Psoas muscle (tissue), 8 donors: ENCODE data around the gene CAST. TPM values are rescaled to one million over a fixed set of nuclear protein-coding genes. Genes with fewer than 3 reads are reported as not detected.
A peak's percentile ranks its signal among the peaks of the same experiment; 100 is the strongest.

Experiments
- ATAC-seq, 4 donors: fragments of 200-7000 bp; cut with Tn5 transposase; one replicate each; pipeline ENCODE4 v1.9.1; 2020; ENCODE audit warnings: moderate library complexity in 3 of 4, mild to moderate bottlenecking in 2 of 4
- DNase-seq, 2 donors: peaks; one replicate each; pipeline ENCODE4 v3.0.0-alpha.2; 2020
- H3K27ac ChIP-seq: fragments of 200-600 bp; one replicate; pipeline ENCODE4 v1.8.0; 2022
- H3K27me3 ChIP-seq, 3 donors: fragments of 200-600 bp in 1 of 3; one replicate each; pipeline versions ENCODE4 v1.6.1 to v1.8.0; 2013 to 2022; ENCODE audit warnings: low read length in 2 of 3, mild to moderate bottlenecking in 2 of 3, moderate library complexity in 1 of 3; ENCODE audit not compliant: insufficient read depth in 3 of 3
- H3K36me3 ChIP-seq, 2 donors: fragments of 200-600 bp in 1 of 2; one replicate each; pipeline versions ENCODE4 v1.6.1 to v1.8.0; 2013 to 2022; ENCODE audit warnings: low read depth in 1 of 2, mild to moderate bottlenecking in 1 of 2, moderate library complexity in 1 of 2; ENCODE audit not compliant: insufficient read depth in 1 of 2
- H3K4me1 ChIP-seq: fragments of 200-600 bp; one replicate; pipeline ENCODE4 v1.8.0; 2022
- H3K4me3 ChIP-seq: fragments of 200-600 bp; one replicate; pipeline ENCODE4 v1.8.0; 2022; ENCODE audit warnings: mild to moderate bottlenecking
- H3K9me3 ChIP-seq: fragments of 200-600 bp; one replicate; pipeline ENCODE4 v1.8.0; 2022
- CTCF ChIP-seq: fragments of 200-600 bp; IDR thresholded peaks from one replicate; pipeline ENCODE4 v1.8.0; 2022; ENCODE audit warnings: antibody characterized with exemption
- WGBS, 3 donors: extraction: QIAGEN DNeasy Blood & Tissue Kit; methylation state at CpG; one replicate each; pipeline versions ENCODE4 v1.1.6 to v1.1.7; 2013; 5-methylcytosine and 5-hydroxymethylcytosine counted together
- intact Hi-C, 2 donors: fragments of 100-400 bp; cut with DNase I; formaldehyde crosslinking; loops; one replicate each; pipeline versions ENCODE4 v1.11.0 to v1.14.2; 2022
- polyA plus RNA-seq, 3 donors: library from polyadenylated mRNA; stranded (reverse); fragments of 200-250 nt; gene quantifications; one replicate each; pipeline ENCODE4 v1.2.3, GENCODE V29; 2013
- total RNA-seq, 4 donors: library from RNA; stranded (reverse); fragmentation: NEBNext Ultra II Directional in 2 of 4; extraction: Animal tissue kit (Norgen Biotek cat#: 25700) in 2 of 4; gene quantifications; one replicate each; pipeline versions ENCODE4 v1.2.1 to v1.2.4, GENCODE V29; 2021 to 2023
- donor health status: healthy with polysubstance abuse.
- donor health status: DM: no; HTN: no; CAD: no; lungs with moderate emphysema.
- donor health status: Bipolar disorder and iron deficiency.
- donor health status: healthy.
- donor health status: DM: yes; HTN: yes; CAD: no.
- donor health status: DM: no; HTN: no; CAD: no.
- donor health status: DM: no; HTN: no; CAD: no.
- donor health status: DM: yes; HTN: yes; CAD: no.

CAST gene
- total and polyA plus RNA-seq, 7 donors: 193 to 447 (median 312) TPM

GRCh38 chr5:96721351-96721977 lies 59.3 kb downstream of the CAST start:
- Histone ChIP-seq H3K9me3 (no peaks in the 10 kb centered on the region), H3K27ac (peak overlapping the region; percentile 77), H3K4me3 (no peak overlapping the region), H3K27me3 (no peaks in the 10 kb centered on the region), H3K4me1 (peaks cover 67% of the 10 kb centered on the region), H3K36me3 (peaks cover 0 to 37% of the 10 kb centered on the region in 2 donors)
- ATAC-seq (peak; percentile 87 to 96 (median 94)), DNase-seq (peak; percentile 55 to 83)
- no peak for TF ChIP-seq CTCF
- intact Hi-C loops: no loop called here

- DNase-seq (no peak), ATAC-seq (no peak)
- intact Hi-C loops: no loop called here
- TF ChIP-seq CTCF: no peak
- WGBS, 3 donors: 97 to 100% (median 99%) methylated on average over 1 of the region's 1 CpG
- no peaks in the 10 kb centered on the region for H3K9me3 ChIP-seq
- no peak overlapping the region for H3K27ac ChIP-seq
- peaks cover 7 to 75% of the 10 kb centered on the region in 2 donors for H3K36me3 ChIP-seq
- no peaks in the 10 kb centered on the region for H3K27me3 ChIP-seq
- H3K4me3 ChIP-seq: no peak overlapping the region
- peaks cover 31% of the 10 kb centered on the region for H3K4me1 ChIP-seq
Observed at GRCh38 chr5:96725257-96725656, 63.1 kb downstream of the CAST start.

- intact Hi-C loops: no loop called here
- Histone ChIP-seq H3K27me3 (no peaks in the 10 kb centered on the region), H3K36me3 (peaks cover 12 to 85% of the 10 kb centered on the region in 2 donors), H3K4me1 (peaks cover 15% of the 10 kb centered on the region), H3K4me3 (no peak overlapping the region), H3K9me3 (no peaks in the 10 kb centered on the region), H3K27ac (no peak overlapping the region)
- DNase-seq (no peak), ATAC-seq (no peak)
- no peak for TF ChIP-seq CTCF
- WGBS, 3 donors: 60 to 86% (median 74%) methylated on average over 4 of the region's 4 CpGs
Observed at GRCh38 chr5:96726802-96727201, 64.6 kb downstream of the CAST start.

- intact Hi-C loops: no loop called here
- H3K27ac ChIP-seq: no peak overlapping the region
Observed at GRCh38 chr5:96729156-96729555, 67.0 kb downstream of the CAST start.

More at GRCh38 chr5:96729156-96729555, 67.0 kb downstream of the CAST start:
- TF ChIP-seq CTCF: peak; percentile 12
- Histone ChIP-seq H3K9me3 (no peaks in the 10 kb centered on the region), H3K36me3 (peaks cover 12 to 75% of the 10 kb centered on the region in 2 donors), H3K27me3 (no peaks in the 10 kb centered on the region), H3K4me3 (no peak overlapping the region), H3K4me1 (peaks cover 11% of the 10 kb centered on the region)
- DNase-seq (no peak), ATAC-seq (no peak)
